NCI-H748 (cell line): ENCODE results near the gene PFKP.

Experiments
- DNase-seq: peaks from one replicate; lab custom pipeline; 2025; ENCODE audit not compliant: unreplicated experiment; lab: John Stamatoyannopoulos, UW

Gene PFKP

GRCh38 chr10:3046981-3047547 is 20.3 kb upstream of the PFKP start:
- peak; percentile 22 for DNase-seq

- no peak for DNase-seq
Observed at GRCh38 chr10:3047596-3047995, 19.8 kb upstream of the PFKP start.

- no peak for DNase-seq
Observed at GRCh38 chr10:3048119-3049019, 19.0 kb upstream of the PFKP start.

GRCh38 chr10:3051692-3052091 is 15.7 kb upstream of the PFKP start:
- no peak for DNase-seq

GRCh38 chr10:3053155-3053554 is 14.2 kb upstream of the PFKP start:
- no peak for DNase-seq

- no peak for DNase-seq
Observed at GRCh38 chr10:3054183-3054850, 13.0 kb upstream of the PFKP start.

- DNase-seq: no peak
Observed at GRCh38 chr10:3054851-3055199, 12.5 kb upstream of the PFKP start.

- DNase-seq: no peak
Observed at GRCh38 chr10:3056280-3057037, 10.9 kb upstream of the PFKP start.

GRCh38 chr10:3057946-3058345 is 9.4 kb upstream of the PFKP start:
- no peak for DNase-seq

- DNase-seq: no peak
Observed at GRCh38 chr10:3059974-3060373, 7.4 kb upstream of the PFKP start.

- DNase-seq: peak; percentile 10
Observed at GRCh38 chr10:3060481-3060889, 6.9 kb upstream of the PFKP start.

GRCh38 chr10:3061323-3061898 is 5.9 kb upstream of the PFKP start:
- peak; percentile 38 for DNase-seq

- DNase-seq: no peak
Observed at GRCh38 chr10:3062502-3063186, 4.7 kb upstream of the PFKP start.

- no peak for DNase-seq
Observed at GRCh38 chr10:3064423-3064822, 2.9 kb upstream of the PFKP start.

GRCh38 chr10:3065622-3066021 is 1.7 kb upstream of the PFKP start:
- peak; percentile 65 for DNase-seq

GRCh38 chr10:3066317-3067117 is 831 bp upstream of the PFKP start:
- DNase-seq: peak; percentile 39

GRCh38 chr10:3067859-3068179 is 471 bp downstream of the PFKP start:
- DNase-seq: peak; percentile 39

GRCh38 chr10:3068201-3068967 is 1.0 kb downstream of the PFKP start:
- peak; percentile 51 for DNase-seq
